SJCRH30 (cell line): ENCODE results near the gene SUMO2. TPM values are rescaled to one million over a fixed set of nuclear protein-coding genes. Genes with fewer than 3 reads are reported as not detected.
"Not testable (repeated sequence)": the region's sequence is repeated elsewhere in the genome, so short reads cannot be mapped to it uniquely, and the experiment has no call there.

Source experiments
- DNase-seq, 2 experiments: peaks; one replicate each; pipeline ENCODE4 v3.0.0-alpha.2; 2015 to 2020
- H3K27ac ChIP-seq: fragments of 250-450 bp; sonication (Bioruptor Pico); 2 replicates; pipeline ENCODE4 v1.5.1; 2020; ENCODE audit warnings: mild to moderate bottlenecking, moderate library complexity
- H3K27me3 ChIP-seq: fragments of 250-450 bp; sonication (Bioruptor Pico); 2 replicates; pipeline ENCODE4 v1.5.1; 2020; ENCODE audit warnings: mild to moderate bottlenecking, moderate library complexity
- H3K36me3 ChIP-seq: fragments of 250-450 bp; sonication (Bioruptor Pico); 2 replicates; pipeline ENCODE4 v1.5.1; 2020; ENCODE audit warnings: mild to moderate bottlenecking, moderate library complexity
- H3K4me1 ChIP-seq: fragments of 250-450 bp; sonication (Bioruptor Pico); 2 replicates; pipeline ENCODE4 v1.5.1; 2020; ENCODE audit warnings: mild to moderate bottlenecking, moderate library complexity
- H3K4me3 ChIP-seq: fragments of 250-450 bp; sonication (Bioruptor Pico); 2 replicates; pipeline ENCODE4 v1.5.1; 2020; ENCODE audit warnings: mild to moderate bottlenecking, moderate library complexity
- H3K9me3 ChIP-seq: fragments of 250-450 bp; sonication (Bioruptor Pico); replicated peaks from 2 replicates; pipeline ENCODE4 v1.5.1; 2020; ENCODE audit warnings: mild to moderate bottlenecking, moderate library complexity
- total RNA-seq: library from RNA; depleted of rRNA; stranded (reverse); fragments of >200 nt; shearing (Covaris generic); gene quantifications from 2 replicates; pipeline ENCODE4 v1.2.3, GENCODE V29; 2014; rRNA removed

SUMO2 gene
- total RNA-seq = 433 and 472 TPM in 2 replicates

- DNase-seq = peak; percentile 98 to 99
- Histone ChIP-seq H3K27me3 (no peaks in the 10 kb centered on the region), H3K4me1 (peaks cover 8% of the 10 kb centered on the region; the same call in 1 of the 2 replicates), H3K9me3 (no peaks in the 10 kb centered on the region), H3K27ac (peak within 1 kb of the TSS; percentile 87), H3K4me3 (peak within 1 kb of the TSS; percentile 89), H3K36me3 (peaks cover 27% of the 10 kb centered on the region)
These were observed at the start of gene SUMO2 for GRCh38 chr17:75182569-75183436. Gene SUMO2 (minus strand): TSS chr17:75182959. CDS start chr17:75182834, 125 bp downstream.

- H3K27me3 ChIP-seq = no peaks in the 10 kb centered on the region
- H3K9me3 ChIP-seq = no peaks in the 10 kb centered on the region
- no peak overlapping the region for H3K27ac ChIP-seq
- DNase-seq = no peak
- H3K4me3 ChIP-seq = no peak overlapping the region
- H3K4me1 ChIP-seq = no peaks in the 10 kb centered on the region
- H3K36me3 ChIP-seq = peaks cover 73% of the 10 kb centered on the region
These were observed 49.1 kb upstream of the SUMO2 start for GRCh38 chr17:75231741-75232464.

DNA sequence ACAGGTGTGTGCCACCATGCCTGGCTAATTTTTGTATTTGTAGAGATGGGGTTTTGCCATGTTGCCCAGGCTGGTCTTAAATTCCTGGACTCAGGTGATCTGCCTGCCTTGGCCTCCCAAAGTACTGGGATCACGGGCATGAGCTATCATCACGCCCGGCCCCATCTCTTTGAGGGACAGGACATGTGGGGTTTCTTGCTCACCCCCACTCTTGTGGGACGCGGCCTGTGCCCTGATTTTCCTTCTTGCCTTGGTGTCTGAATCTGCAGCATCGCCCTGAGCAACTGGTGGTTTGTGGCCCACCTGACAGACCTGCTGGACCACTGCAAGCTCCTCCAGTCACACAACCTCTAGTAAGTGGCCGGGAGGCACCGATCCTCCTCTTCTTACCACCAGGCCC lies 48.3 kb upstream of the SUMO2 start:
- H3K9me3 ChIP-seq = no peaks in the 10 kb centered on the region
- no peaks in the 10 kb centered on the region for H3K27me3 ChIP-seq
- peaks cover 75% of the 10 kb centered on the region for H3K36me3 ChIP-seq
- H3K4me3 ChIP-seq = no peak overlapping the region
- H3K27ac ChIP-seq = no peak overlapping the region
- no peaks in the 10 kb centered on the region for H3K4me1 ChIP-seq
- DNase-seq = no peak

DNA sequence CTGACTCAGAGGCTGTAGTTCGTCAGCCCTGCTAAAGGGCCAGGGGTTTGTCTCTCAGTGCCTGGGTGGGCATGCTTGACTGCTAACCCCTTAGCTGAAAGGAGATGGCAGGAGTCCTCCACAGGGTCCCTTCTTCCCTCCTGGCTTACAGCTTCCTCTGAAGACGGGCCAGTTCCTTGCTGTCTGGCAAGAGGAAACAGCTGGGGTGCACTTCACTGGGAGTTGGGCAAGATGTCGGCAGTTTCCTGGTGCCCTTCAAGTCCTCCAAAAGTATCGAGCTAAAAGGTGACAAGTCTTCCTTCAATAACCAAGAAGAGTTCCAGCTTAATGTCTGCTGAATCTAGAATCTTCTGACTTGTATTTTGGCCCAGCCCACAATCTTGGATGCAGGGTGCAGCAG lies 46.1 kb upstream of the SUMO2 start:
- no peaks in the 10 kb centered on the region for H3K9me3 ChIP-seq
- H3K27ac ChIP-seq = no peak overlapping the region
- peaks cover 78% of the 10 kb centered on the region for H3K36me3 ChIP-seq

GRCh38 chr17:75228305-75228704 lies 45.5 kb upstream of the SUMO2 start:
- Histone ChIP-seq H3K27me3 (no peaks in the 10 kb centered on the region), H3K36me3 (peaks cover 78% of the 10 kb centered on the region), H3K9me3 (no peaks in the 10 kb centered on the region), H3K4me3 (no peak overlapping the region), H3K4me1 (no peaks in the 10 kb centered on the region), H3K27ac (no peak overlapping the region)
- DNase-seq = no peak

More for the DNA sequence above, 46.1 kb upstream of the SUMO2 start:
- Histone ChIP-seq H3K4me1 (no peaks in the 10 kb centered on the region), H3K27me3 (no peaks in the 10 kb centered on the region), H3K4me3 (no peak overlapping the region)
- no peak for DNase-seq

GRCh38 chr17:75227729-75228128 lies 45.0 kb upstream of the SUMO2 start:
- Histone ChIP-seq H3K36me3 (peaks cover 78% of the 10 kb centered on the region), H3K9me3 (no peaks in the 10 kb centered on the region), H3K27me3 (no peaks in the 10 kb centered on the region), H3K4me3 (no peak overlapping the region), H3K4me1 (no peaks in the 10 kb centered on the region), H3K27ac (no peak overlapping the region)
- DNase-seq = no peak

- H3K36me3 ChIP-seq = peaks cover 80% of the 10 kb centered on the region
- H3K9me3 ChIP-seq = no peaks in the 10 kb centered on the region
- no peaks in the 10 kb centered on the region for H3K4me1 ChIP-seq
- no peak overlapping the region for H3K4me3 ChIP-seq
- no peak for DNase-seq
- H3K27me3 ChIP-seq = no peaks in the 10 kb centered on the region
- no peak overlapping the region for H3K27ac ChIP-seq
These were observed 42.3 kb upstream of the SUMO2 start for GRCh38 chr17:75225016-75225415.

- no peak for DNase-seq
- Histone ChIP-seq H3K9me3 (no peaks in the 10 kb centered on the region), H3K36me3 (peaks cover 87% of the 10 kb centered on the region)
These were observed 37.1 kb upstream of the SUMO2 start for GRCh38 chr17:75219815-75220214.

DNA sequence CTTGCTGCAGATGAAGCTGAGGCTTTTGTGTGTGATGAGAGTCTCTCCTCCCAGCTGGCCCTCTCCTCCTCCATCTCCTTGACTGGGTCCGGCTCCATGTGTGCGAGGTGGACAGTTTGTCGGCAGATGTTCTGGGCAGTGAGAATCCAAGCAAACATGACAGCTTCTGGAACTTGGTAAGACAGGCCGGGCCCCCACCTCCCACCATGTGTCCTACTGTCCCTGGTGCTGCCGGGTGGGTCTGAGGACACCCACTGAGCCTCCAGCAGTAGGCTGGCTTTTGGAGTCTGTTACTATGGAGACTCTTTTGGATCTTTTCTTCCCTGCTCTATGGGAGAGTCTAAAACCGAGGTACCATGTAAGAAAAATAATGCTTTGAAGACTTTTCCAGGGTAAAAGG lies 35.4 kb upstream of the SUMO2 start:
- peaks cover 87% of the 10 kb centered on the region for H3K36me3 ChIP-seq
- H3K4me3 ChIP-seq = no peak overlapping the region

More at GRCh38 chr17:75219815-75220214, 37.1 kb upstream of the SUMO2 start:
- H3K27ac ChIP-seq = no peak overlapping the region
- H3K4me3 ChIP-seq = no peak overlapping the region
- H3K4me1 ChIP-seq = no peaks in the 10 kb centered on the region
- no peaks in the 10 kb centered on the region for H3K27me3 ChIP-seq

DNA sequence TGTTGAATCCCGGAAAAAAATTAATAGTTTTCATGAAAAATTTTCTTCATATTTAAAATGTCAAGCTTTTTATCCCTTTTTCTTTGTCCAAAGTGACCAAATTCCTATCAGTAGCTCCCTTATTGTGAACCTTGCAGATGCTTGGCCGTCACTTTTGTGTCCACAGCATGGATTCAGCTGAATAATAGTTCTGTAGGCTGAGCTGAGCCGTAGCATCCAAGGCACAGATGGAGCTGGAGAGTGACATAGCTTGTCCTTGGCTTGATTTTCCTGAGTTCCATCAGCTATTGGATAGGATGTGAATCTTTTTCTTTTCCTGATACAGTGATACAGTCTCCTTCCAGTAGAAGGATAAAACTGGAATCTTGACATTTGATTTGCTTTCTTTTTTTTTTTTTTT lies 26.3 kb upstream of the SUMO2 start:
- no peak overlapping the region for H3K27ac ChIP-seq
- no peaks in the 10 kb centered on the region for H3K4me1 ChIP-seq
- peaks cover 45% of the 10 kb centered on the region for H3K36me3 ChIP-seq
- no peak for DNase-seq
- no peaks in the 10 kb centered on the region for H3K9me3 ChIP-seq
- no peak overlapping the region for H3K4me3 ChIP-seq
- no peaks in the 10 kb centered on the region for H3K27me3 ChIP-seq

More for the DNA sequence above, 35.4 kb upstream of the SUMO2 start:
- Histone ChIP-seq H3K27ac (no peak overlapping the region), H3K9me3 (no peaks in the 10 kb centered on the region), H3K27me3 (no peaks in the 10 kb centered on the region), H3K4me1 (no peaks in the 10 kb centered on the region)
- no peak for DNase-seq

- Histone ChIP-seq H3K36me3 (peaks cover 38% of the 10 kb centered on the region), H3K4me1 (no peaks in the 10 kb centered on the region), H3K9me3 (no peaks in the 10 kb centered on the region), H3K4me3 (no peak overlapping the region), H3K27me3 (no peaks in the 10 kb centered on the region), H3K27ac (no peak overlapping the region)
- no peak for DNase-seq
These were observed 25.4 kb upstream of the SUMO2 start for GRCh38 chr17:75208161-75208560.

DNA sequence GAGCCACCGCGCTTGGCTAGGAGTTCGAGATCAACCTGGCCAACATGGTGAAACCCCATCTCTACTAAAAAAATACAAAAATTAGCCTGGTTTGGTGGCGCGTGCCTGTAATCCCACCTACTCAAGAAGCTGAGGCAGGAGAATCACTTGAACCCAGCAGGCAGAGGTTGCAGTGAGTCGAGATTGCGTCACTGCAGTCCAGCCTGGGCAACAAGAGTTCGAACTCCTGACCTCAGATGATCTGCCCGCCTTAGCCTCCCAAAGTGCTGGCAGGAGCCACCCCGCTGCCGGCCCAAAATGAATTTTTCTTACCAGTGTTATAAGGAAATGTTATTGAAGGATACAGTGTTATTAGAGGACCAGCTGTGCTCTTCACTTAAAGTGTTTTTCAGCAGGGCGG lies 25.0 kb upstream of the SUMO2 start:
- H3K4me1 ChIP-seq = no peaks in the 10 kb centered on the region
- no peaks in the 10 kb centered on the region for H3K9me3 ChIP-seq
- H3K27ac ChIP-seq = no peak overlapping the region
- no peak for DNase-seq
- no peak overlapping the region for H3K4me3 ChIP-seq
- H3K27me3 ChIP-seq = no peaks in the 10 kb centered on the region
- H3K36me3 ChIP-seq = peaks cover 34% of the 10 kb centered on the region

GRCh38 chr17:75207050-75207407 lies 24.3 kb upstream of the SUMO2 start:
- H3K27ac ChIP-seq, DNase-seq, H3K4me1 ChIP-seq, H3K27me3 ChIP-seq, H3K9me3 ChIP-seq: not testable (repeated sequence)
- peaks cover 30% of the 10 kb centered on the region for H3K36me3 ChIP-seq
- peak overlapping the region; percentile 87; the same call in 1 of the 2 replicates for H3K4me3 ChIP-seq

DNA sequence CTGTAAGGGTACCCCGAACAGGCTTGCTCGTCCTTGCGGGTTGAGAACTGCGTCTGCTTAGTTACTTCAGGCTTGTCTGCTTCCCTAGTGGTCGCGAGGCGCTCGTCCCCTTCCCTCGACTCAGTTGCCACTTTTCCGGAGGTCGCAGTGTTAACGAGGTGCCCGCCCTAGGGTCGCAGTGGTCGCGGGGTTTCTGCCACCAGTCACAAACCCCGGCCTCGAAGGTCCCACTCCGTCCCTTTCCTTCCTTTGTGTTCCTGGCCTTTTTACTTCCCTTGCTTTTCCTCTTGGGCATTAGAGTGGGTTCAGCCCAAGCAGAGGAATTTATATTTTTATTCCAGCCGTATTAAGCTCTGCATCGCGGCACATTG lies 23.0 kb upstream of the SUMO2 start:
- H3K4me1 ChIP-seq = no peaks in the 10 kb centered on the region
- DNase-seq = no peak
- no peaks in the 10 kb centered on the region for H3K27me3 ChIP-seq
- H3K36me3 ChIP-seq = peaks cover 20% of the 10 kb centered on the region
- H3K9me3 ChIP-seq = no peaks in the 10 kb centered on the region
- H3K4me3 ChIP-seq = peak overlapping the region; percentile 87
- H3K27ac ChIP-seq = peak overlapping the region; percentile 98

DNA sequence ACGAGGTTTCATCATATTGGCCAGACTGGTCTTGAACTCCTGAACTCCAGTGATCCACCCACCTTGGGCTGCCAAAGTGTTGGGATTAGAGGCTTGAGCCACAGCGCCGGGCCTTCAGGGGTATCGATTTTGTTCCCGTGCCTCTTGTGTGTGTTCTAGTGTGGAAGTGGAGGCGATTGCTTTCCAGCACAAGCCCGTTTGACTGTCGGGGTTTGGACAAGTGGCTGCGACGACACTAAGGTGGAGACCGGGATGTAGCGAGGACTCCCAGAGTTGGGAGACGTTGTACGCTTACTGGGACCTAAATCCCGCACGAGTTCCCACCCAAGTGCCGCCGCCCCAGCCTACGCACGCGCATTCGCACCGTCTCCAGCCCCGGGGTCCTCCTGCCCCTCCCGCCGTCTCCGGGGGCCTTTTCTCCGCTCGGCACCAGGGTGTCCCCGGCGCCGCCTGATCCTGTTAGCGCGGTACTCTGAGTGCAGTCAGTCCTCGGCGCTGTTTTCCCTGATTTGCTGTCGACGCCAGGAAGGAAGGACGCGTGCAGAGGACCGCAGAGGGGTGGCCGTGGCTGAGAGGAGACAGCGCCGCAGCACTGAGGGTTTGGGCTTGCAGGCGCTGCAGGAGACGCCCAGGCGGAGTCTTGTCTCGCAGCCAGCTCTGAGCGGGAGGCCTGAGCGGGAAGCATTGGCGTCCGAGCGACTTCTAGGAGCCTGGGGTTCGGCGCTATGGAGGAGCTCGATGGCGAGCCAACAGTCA lies 22.5 kb upstream of the SUMO2 start, which contains the start of gene NUP85:
NUP85 (plus strand) TSS at position 643 of the 756 bp plus-strand sequence; CDS start at position 726, 83 bp downstream.
- Histone ChIP-seq H3K9me3 (no peaks in the 10 kb centered on the region), H3K36me3 (peaks cover 16% of the 10 kb centered on the region), H3K27me3 (no peaks in the 10 kb centered on the region), H3K4me1 (no peaks in the 10 kb centered on the region), H3K4me3 (peak within 1 kb of the TSS; percentile 87), H3K27ac (peak within 1 kb of the TSS; percentile 98)
- DNase-seq = peak; percentile 99
